ENCODE results near the gene MAMLD1.

Gene MAMLD1

GRCh38 chrX:150502979-150503897, 140.1 kb downstream of the MAMLD1 start:
- Histone ChIP-seq H3K14ac (ENCODE audit: low read length in 2 of 2) (no peak overlapping the region), H4K91ac (ENCODE audit: low read length) (no peak overlapping the region), H2BK12ac (ENCODE audit: low read length in 2 of 2) (no peak overlapping the region), H2AFZ (ENCODE audit: low read depth, low read length) (no peak overlapping the region), H2BK5ac (ENCODE audit: low read depth, low read length, poor library complexity, severe bottlenecking) (no peak overlapping the region), H3K4me1 (ENCODE audit: control insufficient read depth, insufficient read depth, low read depth, low read length) (peaks cover 8% of the 10 kb centered on the region), H3K36me3 (ENCODE audit: control insufficient read depth in 1 of 2, insufficient read depth in 2 of 2, low read depth in 1 of 2, low read length in 2 of 2) (no peaks in the 10 kb centered on the region), H3K27me3 (ENCODE audit: control insufficient read depth in 1 of 2, insufficient read depth in 1 of 2, low read length in 2 of 2) (peaks cover 0 to 13% of the 10 kb centered on the region in 2 experiments), H3K27ac (ENCODE audit: low read length, poor library complexity, severe bottlenecking) (no peak overlapping the region), H3K4me3 (ENCODE audit: insufficient read depth in 1 of 2, low read depth in 1 of 2, low read length in 2 of 2) (no peak overlapping the region), H3K18ac (ENCODE audit: low read depth in 1 of 2, low read length in 2 of 2) (no peak overlapping the region), H3K9ac (ENCODE audit: low read length) (no peak overlapping the region), H2BK15ac (ENCODE audit: low read depth, poor library complexity, severe bottlenecking) (no peak overlapping the region), H3K4me2 (ENCODE audit: low read length, poor library complexity, severe bottlenecking) (no peak overlapping the region), H2AK5ac (ENCODE audit: low read length, severe bottlenecking) (no peak overlapping the region), H3K79me1 (replicated peaks; ENCODE audit: low read length, poor library complexity, severe bottlenecking) (no peaks in the 10 kb centered on the region), H4K8ac (ENCODE audit: low read length) (no peak overlapping the region), H3K4ac (ENCODE audit: low read depth in 1 of 2, low read length in 2 of 2) (no peak overlapping the region), H3K23ac (ENCODE audit: low read length in 2 of 2) (no peak overlapping the region), H2BK120ac (ENCODE audit: low read depth, low read length) (no peak overlapping the region), H3K9me3 (ENCODE audit: control insufficient read depth, low read length) (no peaks in the 10 kb centered on the region)
- no peak for DNase-seq
- 95% methylated on average over 18 of the region's 19 CpGs for WGBS

GRCh38 chrX:150503898-150504219, 140.7 kb downstream of the MAMLD1 start:
- no peak overlapping the region for H3K4me2 ChIP-seq (ENCODE audit: low read length, poor library complexity, severe bottlenecking)
- 96% methylated on average over 5 of the region's 5 CpGs for WGBS

GRCh38 chrX:150504397-150505182, 141.5 kb downstream of the MAMLD1 start:
- H3K4ac ChIP-seq (ENCODE audit: low read depth in 1 of 2, low read length in 2 of 2), result no peak overlapping the region
- no peak overlapping the region for H4K8ac ChIP-seq (ENCODE audit: low read length)
- H3K4me2 ChIP-seq (ENCODE audit: low read length, poor library complexity, severe bottlenecking), result no peak overlapping the region
- peaks cover 8% of the 10 kb centered on the region for H3K4me1 ChIP-seq (ENCODE audit: control insufficient read depth, insufficient read depth, low read depth, low read length)
- no peak overlapping the region for H2BK12ac ChIP-seq (ENCODE audit: low read length in 2 of 2)
- no peak overlapping the region for H3K23ac ChIP-seq (ENCODE audit: low read length in 2 of 2)
- WGBS, result 74% methylated on average over 7 of the region's 9 CpGs
- no peak overlapping the region for H3K27ac ChIP-seq (ENCODE audit: low read length, poor library complexity, severe bottlenecking)
- peak overlapping the region; percentile 1 for H3K9ac ChIP-seq (ENCODE audit: low read length)
- H3K27me3 ChIP-seq (ENCODE audit: control insufficient read depth in 1 of 2, insufficient read depth in 1 of 2, low read length in 2 of 2), result peaks cover 0 to 13% of the 10 kb centered on the region in 2 experiments
- H3K9me3 ChIP-seq (ENCODE audit: control insufficient read depth, low read length), result no peaks in the 10 kb centered on the region
- H4K91ac ChIP-seq (ENCODE audit: low read length), result no peak overlapping the region
- DNase-seq, result no peak
- H3K14ac ChIP-seq (ENCODE audit: low read length in 2 of 2), result no peak overlapping the region
- no peaks in the 10 kb centered on the region for H3K36me3 ChIP-seq (ENCODE audit: control insufficient read depth in 1 of 2, insufficient read depth in 2 of 2, low read depth in 1 of 2, low read length in 2 of 2)
- no peak overlapping the region for H2AK5ac ChIP-seq (ENCODE audit: low read length, severe bottlenecking)
- no peak overlapping the region for H3K4me3 ChIP-seq (ENCODE audit: insufficient read depth in 1 of 2, low read depth in 1 of 2, low read length in 2 of 2)
- H2BK15ac ChIP-seq (ENCODE audit: low read depth, poor library complexity, severe bottlenecking), result no peak overlapping the region
- no peak overlapping the region for H2BK5ac ChIP-seq (ENCODE audit: low read depth, low read length, poor library complexity, severe bottlenecking)
- no peak overlapping the region for H2AFZ ChIP-seq (ENCODE audit: low read depth, low read length)
- no peak overlapping the region for H2BK120ac ChIP-seq (ENCODE audit: low read depth, low read length)
- no peak overlapping the region for H3K18ac ChIP-seq (ENCODE audit: low read depth in 1 of 2, low read length in 2 of 2)
- H3K79me1 ChIP-seq (replicated peaks; ENCODE audit: low read length, poor library complexity, severe bottlenecking), result peaks cover 2% of the 10 kb centered on the region

More at GRCh38 chrX:150503898-150504219, 140.7 kb downstream of the MAMLD1 start:
- Histone ChIP-seq H4K91ac (ENCODE audit: low read length) (no peak overlapping the region), H2BK5ac (ENCODE audit: low read depth, low read length, poor library complexity, severe bottlenecking) (no peak overlapping the region), H2BK15ac (ENCODE audit: low read depth, poor library complexity, severe bottlenecking) (no peak overlapping the region), H3K27ac (ENCODE audit: low read length, poor library complexity, severe bottlenecking) (no peak overlapping the region), H3K79me1 (replicated peaks; ENCODE audit: low read length, poor library complexity, severe bottlenecking) (peaks cover 2% of the 10 kb centered on the region), H2BK120ac (ENCODE audit: low read depth, low read length) (no peak overlapping the region), H2BK12ac (ENCODE audit: low read length in 2 of 2) (no peak overlapping the region), H3K4me3 (ENCODE audit: insufficient read depth in 1 of 2, low read depth in 1 of 2, low read length in 2 of 2) (no peak overlapping the region), H3K36me3 (ENCODE audit: control insufficient read depth in 1 of 2, insufficient read depth in 2 of 2, low read depth in 1 of 2, low read length in 2 of 2) (no peaks in the 10 kb centered on the region), H3K27me3 (ENCODE audit: control insufficient read depth in 1 of 2, insufficient read depth in 1 of 2, low read length in 2 of 2) (peaks cover 0 to 13% of the 10 kb centered on the region in 2 experiments), H3K4me1 (ENCODE audit: control insufficient read depth, insufficient read depth, low read depth, low read length) (peaks cover 8% of the 10 kb centered on the region), H3K14ac (ENCODE audit: low read length in 2 of 2) (no peak overlapping the region), H3K18ac (ENCODE audit: low read depth in 1 of 2, low read length in 2 of 2) (no peak overlapping the region), H2AFZ (ENCODE audit: low read depth, low read length) (no peak overlapping the region), H3K9ac (ENCODE audit: low read length) (no peak overlapping the region), H3K23ac (ENCODE audit: low read length in 2 of 2) (no peak overlapping the region), H3K9me3 (ENCODE audit: control insufficient read depth, low read length) (no peaks in the 10 kb centered on the region), H3K4ac (ENCODE audit: low read depth in 1 of 2, low read length in 2 of 2) (no peak overlapping the region), H4K8ac (ENCODE audit: low read length) (no peak overlapping the region), H2AK5ac (ENCODE audit: low read length, severe bottlenecking) (no peak overlapping the region)
- no peak for DNase-seq

DNA sequence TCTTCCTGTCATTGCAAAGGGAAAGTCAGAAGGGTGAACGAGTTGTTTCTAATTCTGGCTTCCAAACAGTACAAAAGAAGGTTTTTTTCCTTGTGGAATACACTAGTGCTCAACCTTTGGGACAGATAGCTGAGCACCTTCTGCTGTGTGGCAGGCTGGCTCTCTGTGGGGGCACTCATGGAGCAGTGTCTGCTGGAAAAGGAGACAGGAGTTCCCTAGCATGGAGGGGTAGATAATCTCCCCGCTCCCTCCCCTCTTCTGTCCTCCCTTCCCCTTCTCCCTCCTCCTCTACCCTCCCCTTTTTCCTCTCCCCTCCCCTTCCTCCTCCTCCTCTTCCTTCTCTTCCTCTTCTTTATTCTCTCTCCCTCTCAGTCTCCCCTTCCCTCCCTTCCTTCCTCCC, 142.9 kb downstream of the MAMLD1 start:
- H2AFZ ChIP-seq (ENCODE audit: low read depth, low read length), result no peak overlapping the region
- H3K27me3 ChIP-seq (ENCODE audit: control insufficient read depth in 1 of 2, insufficient read depth in 1 of 2, low read length in 2 of 2), result peaks cover 0 to 11% of the 10 kb centered on the region in 2 experiments
- H2BK5ac ChIP-seq (ENCODE audit: low read depth, low read length, poor library complexity, severe bottlenecking), result no peak overlapping the region
- no peaks in the 10 kb centered on the region for H3K36me3 ChIP-seq (ENCODE audit: control insufficient read depth in 1 of 2, insufficient read depth in 2 of 2, low read depth in 1 of 2, low read length in 2 of 2)
- H3K4me1 ChIP-seq (ENCODE audit: control insufficient read depth, insufficient read depth, low read depth, low read length), result peaks cover 7% of the 10 kb centered on the region
- H3K23ac ChIP-seq (ENCODE audit: low read length in 2 of 2), result no peak overlapping the region
- 85% methylated on average over 1 of the region's 2 CpGs for WGBS
- no peak overlapping the region for H3K4ac ChIP-seq (ENCODE audit: low read depth in 1 of 2, low read length in 2 of 2)
- DNase-seq, result no peak
- no peak overlapping the region for H3K14ac ChIP-seq (ENCODE audit: low read length in 2 of 2)
- H3K9me3 ChIP-seq (ENCODE audit: control insufficient read depth, low read length), result no peaks in the 10 kb centered on the region
- no peak overlapping the region for H3K18ac ChIP-seq (ENCODE audit: low read depth in 1 of 2, low read length in 2 of 2)
- no peak overlapping the region for H4K91ac ChIP-seq (ENCODE audit: low read length)
- H2AK5ac ChIP-seq (ENCODE audit: low read length, severe bottlenecking), result no peak overlapping the region
- H3K9ac ChIP-seq (ENCODE audit: low read length), result no peak overlapping the region
- H2BK120ac ChIP-seq (ENCODE audit: low read depth, low read length), result no peak overlapping the region
- no peak overlapping the region for H3K4me2 ChIP-seq (ENCODE audit: low read length, poor library complexity, severe bottlenecking)
- peaks cover 2% of the 10 kb centered on the region for H3K79me1 ChIP-seq (replicated peaks; ENCODE audit: low read length, poor library complexity, severe bottlenecking)
- no peak overlapping the region for H2BK12ac ChIP-seq (ENCODE audit: low read length in 2 of 2)
- no peak overlapping the region for H4K8ac ChIP-seq (ENCODE audit: low read length)
- H2BK15ac ChIP-seq (ENCODE audit: low read depth, poor library complexity, severe bottlenecking), result no peak overlapping the region
- H3K27ac ChIP-seq (ENCODE audit: low read length, poor library complexity, severe bottlenecking), result no peak overlapping the region
- no peak overlapping the region for H3K4me3 ChIP-seq (ENCODE audit: insufficient read depth in 1 of 2, low read depth in 1 of 2, low read length in 2 of 2)
